ENCODE measurements around the gene PEAK3.

DNA sequence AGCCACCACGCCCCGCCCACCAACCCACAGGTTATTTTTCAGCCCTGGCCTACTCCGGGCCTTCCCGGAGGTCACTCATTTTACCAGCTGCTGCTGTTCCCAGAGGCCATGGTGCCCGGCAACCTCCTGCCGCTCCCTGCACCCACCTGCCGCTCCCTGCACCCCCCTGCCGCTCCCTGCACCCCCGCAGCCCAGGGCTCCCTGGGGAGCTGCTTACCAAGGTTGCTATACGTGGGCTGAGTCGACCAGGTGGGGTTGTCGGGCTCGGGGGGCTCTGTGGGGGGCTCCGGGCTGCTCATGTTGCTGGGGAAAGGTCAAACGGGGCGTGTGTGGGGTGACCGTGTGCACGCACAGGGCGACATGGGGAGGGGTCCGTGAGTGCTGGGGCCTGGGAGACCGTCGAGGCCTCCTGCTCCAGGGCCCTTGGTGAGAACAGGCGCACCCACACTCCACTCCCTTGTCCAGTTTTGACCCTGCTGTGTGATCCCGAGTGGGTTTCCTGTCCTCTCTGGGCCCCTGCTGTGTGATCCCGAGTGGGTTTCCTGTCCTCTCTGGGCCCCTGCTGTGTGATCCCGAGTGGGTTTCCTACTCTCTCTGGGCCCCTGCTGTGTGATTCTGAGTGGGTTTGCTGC lies 1.2 kb downstream of the PEAK3 start:
- TF ChIP-seq, protein P1, sequence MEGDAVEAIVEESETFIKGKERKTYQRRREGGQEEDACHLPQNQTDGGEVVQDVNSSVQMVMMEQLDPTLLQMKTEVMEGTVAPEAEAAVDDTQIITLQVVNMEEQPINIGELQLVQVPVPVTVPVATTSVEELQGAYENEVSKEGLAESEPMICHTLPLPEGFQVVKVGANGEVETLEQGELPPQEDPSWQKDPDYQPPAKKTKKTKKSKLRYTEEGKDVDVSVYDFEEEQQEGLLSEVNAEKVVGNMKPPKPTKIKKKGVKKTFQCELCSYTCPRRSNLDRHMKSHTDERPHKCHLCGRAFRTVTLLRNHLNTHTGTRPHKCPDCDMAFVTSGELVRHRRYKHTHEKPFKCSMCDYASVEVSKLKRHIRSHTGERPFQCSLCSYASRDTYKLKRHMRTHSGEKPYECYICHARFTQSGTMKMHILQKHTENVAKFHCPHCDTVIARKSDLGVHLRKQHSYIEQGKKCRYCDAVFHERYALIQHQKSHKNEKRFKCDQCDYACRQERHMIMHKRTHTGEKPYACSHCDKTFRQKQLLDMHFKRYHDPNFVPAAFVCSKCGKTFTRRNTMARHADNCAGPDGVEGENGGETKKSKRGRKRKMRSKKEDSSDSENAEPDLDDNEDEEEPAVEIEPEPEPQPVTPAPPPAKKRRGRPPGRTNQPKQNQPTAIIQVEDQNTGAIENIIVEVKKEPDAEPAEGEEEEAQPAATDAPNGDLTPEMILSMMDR (IDR thresholded peaks at IDR 0.05) = no peak
- no peak for TF ChIP-seq EZH2 (IDR thresholded peaks at IDR 0.05; ENCODE audit: borderline replicate concordance, insufficient read depth, low read depth, low read length, poor library complexity, severe bottlenecking)

Measured in B cell (primary cell).